Activated T-helper 1 cell treated with Interleukin-2 at 50 U/mL for 16 hours (primary cell): ENCODE data around the gene USPL1.

Source experiments
- DNase-seq: peaks from one replicate; pipeline ENCODE4 v3.0.0-alpha.2; 2020; ENCODE audit warnings: low read depth

Gene USPL1

DNA sequence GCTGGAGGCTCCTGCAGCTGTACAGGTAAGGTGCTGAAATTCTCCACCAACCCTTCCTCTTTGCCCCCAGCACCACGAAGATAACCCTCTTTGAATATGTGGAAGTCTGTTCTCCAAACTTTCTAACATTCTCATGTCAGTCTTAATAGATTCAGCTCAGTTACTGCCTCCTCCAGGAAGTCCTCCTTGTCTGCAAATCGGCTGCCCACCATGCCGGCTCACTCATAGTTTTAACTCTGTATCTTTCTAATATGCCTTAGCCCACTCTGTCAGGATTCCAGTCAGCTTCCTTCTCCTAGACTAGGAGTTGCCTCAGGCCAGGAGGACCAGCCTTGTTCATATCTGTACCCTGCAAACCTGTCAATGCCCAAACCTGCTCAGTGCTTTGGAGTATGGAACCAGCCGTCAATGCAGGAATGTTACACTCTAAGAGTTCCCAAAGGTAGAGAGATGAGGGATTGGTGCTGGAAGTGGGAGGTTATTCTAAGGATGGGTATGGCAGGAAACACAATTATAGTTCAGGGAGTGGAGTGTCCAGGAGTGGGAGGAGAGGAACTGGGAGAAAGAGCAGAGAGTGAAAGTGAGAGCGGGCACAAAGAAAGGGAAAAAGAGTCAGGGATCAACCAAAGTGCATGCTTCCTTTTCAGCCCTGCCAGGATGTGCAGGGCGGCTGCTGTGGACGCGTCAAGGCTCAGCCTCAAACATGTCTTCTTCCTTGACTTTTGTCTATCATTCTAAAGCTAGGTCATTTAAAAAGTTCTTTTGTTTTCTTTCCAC is 79.6 kb downstream of the USPL1 start:
- DNase-seq: no peak

DNA sequence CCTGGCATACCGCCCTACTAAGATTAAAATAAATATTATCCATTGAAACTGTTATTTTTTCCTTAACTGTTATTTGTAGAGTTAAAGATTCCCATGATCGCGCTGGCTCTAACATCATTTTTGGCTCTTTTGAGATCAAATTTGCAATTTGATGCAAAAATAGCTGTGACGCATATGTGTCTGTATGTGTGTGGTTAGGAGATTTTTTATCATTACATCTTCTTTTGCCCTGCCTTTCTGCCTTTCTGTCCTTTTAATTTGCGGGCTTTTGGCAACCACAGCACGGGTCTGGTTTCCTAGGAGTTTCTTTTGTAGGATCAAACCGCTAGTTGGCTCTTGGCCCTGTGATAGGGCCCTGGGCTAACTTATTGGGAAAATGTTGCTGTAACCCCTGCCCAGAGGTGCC is 80.3 kb downstream of the USPL1 start:
- DNase-seq: no peak

DNA sequence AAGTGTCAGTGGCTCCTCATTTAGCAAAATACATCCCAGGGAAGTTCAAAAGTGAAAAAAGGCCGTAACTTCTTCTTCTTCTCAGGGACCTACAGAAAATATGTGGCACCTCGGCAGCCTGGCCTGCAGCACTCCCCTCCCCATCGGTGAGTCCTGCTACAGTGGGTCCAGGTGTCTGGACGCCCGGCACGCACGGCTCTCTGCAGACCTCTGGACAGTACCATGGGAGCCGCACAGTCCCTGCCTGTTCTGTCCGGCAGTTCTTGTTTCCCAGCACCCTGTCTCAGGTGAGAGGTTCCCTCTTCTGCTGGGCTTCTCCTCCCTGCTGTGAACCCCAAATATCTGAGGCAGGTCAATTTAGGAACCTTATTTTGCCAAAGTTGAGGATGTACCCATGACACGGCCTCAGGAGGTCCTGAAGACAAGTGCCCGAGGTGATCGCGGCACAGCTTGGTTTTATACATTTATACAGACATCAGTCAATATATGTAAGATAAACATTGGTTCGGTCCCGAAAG is 80.8 kb downstream of the USPL1 start:
- DNase-seq: no peak

DNA sequence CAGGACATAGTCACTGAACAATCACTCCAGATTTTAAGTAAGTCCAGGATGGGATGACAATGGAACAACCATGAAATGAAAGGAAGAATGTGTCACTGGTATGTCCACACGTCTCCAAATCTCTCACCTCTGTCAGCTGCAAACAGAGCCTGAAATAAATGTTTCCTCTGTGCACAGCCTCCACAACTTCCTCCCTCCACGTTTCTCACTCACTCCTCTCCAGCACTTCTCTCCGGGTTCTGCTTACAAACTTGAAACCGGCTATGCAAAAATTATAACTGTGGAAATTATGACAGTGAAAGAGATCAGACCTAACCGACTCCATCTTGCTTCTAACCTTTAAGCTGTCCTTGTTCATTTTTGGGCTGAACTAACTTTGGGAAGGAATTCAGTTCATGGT is 82.6 kb downstream of the USPL1 start:
- no peak for DNase-seq

DNA sequence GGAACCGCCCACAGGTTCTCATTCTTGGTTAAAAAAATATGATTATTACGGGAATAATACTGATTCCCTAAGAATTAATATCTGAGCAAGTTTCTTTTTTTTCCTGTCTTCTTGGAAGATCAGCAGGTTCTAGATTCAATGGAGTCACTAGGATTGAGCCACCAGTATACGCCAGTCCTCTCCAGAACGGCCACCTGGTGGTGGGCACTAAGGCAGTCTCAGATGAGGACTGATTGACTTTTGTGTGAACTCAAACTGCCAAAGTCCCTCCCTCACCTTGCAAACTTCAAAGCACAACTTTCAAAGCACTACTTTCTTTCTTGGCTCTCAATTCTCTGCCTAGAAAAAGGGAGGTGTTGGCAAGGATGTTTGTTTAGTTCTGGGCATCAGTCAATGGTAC is 84.3 kb downstream of the USPL1 start:
- no peak for DNase-seq

DNA sequence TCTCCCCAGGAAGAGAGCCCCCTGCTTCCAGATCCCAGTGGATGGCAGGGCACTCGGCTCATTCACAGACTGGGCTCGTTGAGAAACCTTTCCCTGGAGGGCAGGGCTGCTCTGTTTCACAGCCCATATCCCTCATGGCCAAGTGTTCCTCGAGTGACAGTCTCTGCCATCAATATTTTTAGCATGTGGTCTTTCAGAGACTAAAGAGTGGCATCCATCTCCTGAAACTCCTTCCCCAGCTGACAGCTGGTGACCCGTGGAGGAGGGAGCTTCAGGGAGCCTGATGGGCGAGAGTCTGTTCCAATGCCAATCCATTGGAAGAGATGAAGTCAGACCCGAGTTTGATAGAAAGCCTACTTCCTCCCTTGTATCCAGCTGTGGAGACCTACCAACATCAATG is 86.9 kb downstream of the USPL1 start:
- no peak for DNase-seq

DNA sequence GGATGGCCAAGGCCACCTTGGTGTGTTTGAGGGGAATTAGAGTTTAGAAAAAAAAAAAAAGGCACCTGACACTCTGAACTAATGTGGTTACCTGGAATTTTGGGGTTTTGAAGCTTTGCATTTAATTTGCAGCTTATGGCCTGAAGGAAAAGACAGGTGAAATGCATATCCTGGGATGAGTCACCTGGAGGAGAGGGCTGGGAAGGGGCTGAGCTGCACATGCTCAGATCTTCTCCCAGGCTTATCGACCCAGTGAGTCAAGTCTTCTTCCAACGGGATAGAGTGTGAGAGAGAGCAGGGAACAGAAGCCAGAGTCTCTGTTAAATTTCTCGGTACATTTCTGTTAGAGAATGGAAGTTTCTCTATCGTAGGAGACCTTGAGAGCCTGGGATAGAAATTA is 88.0 kb downstream of the USPL1 start:
- no peak for DNase-seq

DNA sequence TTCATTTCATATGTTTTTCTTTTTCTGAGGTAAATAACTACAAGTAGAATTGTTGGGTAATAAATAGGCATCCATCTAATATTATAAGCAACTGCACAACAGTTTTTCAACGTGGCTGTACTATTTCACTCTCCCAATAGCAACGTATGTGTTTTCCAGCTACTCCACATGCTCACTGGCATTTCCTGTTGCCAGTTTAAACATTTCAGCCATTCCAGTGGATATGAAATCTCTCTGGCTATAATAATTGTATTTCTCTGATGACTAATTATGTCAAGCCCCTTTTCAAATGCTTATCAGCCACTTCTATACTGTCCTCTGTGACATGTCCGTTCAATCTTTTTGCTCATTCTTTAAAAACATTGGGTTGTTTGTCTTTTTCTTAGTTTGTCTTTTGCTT is 90.8 kb downstream of the USPL1 start:
- no peak for DNase-seq
